AG08395 (cell line): ENCODE measurements around the gene KEL.

ENCODE experiments used
- DNase-seq: peaks from one replicate; pipeline ENCODE4 v3.0.0; 2012; ENCODE audit warnings: mixed read lengths, low spot score

Gene KEL

DNA sequence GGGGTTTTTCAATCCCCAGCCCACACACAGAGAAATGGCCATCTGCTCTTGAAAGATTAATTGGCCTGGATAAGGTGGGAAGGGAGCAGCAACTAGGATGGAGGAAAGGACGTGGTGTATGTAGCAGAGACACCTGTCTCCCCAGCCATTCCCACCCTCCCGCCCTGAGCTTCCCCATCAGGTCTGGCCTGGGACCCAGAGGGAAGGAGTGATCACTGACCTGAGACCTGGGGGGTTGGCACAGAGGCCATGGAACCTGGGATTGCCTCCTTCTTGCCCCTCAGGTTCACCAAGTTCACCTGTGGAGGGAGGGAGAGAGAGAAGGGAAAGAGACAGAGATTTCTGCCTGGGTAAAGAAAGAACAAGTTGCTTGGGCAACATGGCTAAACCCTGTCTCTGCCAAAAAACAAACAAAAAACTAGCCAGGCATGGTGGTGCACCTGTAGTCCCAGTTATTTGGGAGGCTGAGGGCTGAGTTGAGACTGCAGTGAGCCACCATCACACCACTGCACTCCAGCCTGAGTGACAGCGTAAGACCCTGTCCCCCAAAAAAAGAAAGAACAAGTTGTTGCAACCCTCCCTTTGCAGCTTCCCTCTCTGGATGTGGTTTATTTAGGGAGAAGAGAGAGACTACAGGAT, 65.3 kb downstream of the KEL start:
- DNase-seq = no peak

DNA sequence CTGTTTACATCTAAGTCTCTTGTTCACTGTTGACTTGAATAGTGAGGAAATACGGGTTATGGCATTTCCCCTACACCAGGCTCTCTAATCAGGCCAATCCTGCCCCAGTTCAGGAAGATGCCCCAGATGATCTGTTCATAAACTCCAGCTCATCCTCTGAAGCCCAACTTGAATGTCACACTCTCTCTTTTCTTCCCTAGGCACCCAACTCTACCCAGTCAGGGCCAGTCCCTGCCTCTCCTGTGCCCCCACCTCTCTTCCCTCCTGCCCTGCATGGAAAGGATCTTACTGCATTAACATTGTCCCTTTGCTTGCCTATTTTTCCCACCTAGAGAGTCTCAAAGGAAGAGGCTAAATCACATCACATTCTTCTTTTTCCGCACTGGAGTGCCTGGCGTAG, 66.0 kb downstream of the KEL start:
- no peak for DNase-seq

DNA sequence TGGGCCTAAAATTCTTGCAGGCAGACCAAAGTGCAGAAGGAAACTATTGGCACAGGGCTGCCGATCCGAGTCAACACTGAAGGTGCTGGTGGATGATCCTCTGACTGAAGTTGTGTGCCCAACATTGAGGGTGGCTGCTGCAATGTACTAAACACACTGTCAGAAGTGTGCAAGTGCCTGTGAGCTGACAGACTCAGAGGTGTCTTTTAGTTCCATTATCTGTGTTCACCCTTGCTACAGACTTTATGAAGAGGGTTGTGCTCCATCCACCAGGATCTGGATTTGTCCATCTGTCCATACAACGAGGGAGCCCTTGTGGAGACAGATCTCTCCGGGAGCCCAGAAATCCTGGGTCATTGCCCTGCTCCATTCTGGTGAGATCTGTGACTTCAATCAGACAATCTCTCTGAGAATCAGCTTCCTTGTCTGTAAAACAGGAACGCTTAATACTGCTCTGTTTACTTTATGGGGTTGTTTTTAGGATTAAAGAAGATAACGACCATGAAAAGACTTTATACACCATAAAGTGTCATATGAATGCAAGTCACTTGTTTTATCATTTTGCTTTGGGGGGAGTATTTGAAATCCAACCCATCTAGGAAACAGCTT, 67.1 kb downstream of the KEL start:
- DNase-seq = no peak

DNA sequence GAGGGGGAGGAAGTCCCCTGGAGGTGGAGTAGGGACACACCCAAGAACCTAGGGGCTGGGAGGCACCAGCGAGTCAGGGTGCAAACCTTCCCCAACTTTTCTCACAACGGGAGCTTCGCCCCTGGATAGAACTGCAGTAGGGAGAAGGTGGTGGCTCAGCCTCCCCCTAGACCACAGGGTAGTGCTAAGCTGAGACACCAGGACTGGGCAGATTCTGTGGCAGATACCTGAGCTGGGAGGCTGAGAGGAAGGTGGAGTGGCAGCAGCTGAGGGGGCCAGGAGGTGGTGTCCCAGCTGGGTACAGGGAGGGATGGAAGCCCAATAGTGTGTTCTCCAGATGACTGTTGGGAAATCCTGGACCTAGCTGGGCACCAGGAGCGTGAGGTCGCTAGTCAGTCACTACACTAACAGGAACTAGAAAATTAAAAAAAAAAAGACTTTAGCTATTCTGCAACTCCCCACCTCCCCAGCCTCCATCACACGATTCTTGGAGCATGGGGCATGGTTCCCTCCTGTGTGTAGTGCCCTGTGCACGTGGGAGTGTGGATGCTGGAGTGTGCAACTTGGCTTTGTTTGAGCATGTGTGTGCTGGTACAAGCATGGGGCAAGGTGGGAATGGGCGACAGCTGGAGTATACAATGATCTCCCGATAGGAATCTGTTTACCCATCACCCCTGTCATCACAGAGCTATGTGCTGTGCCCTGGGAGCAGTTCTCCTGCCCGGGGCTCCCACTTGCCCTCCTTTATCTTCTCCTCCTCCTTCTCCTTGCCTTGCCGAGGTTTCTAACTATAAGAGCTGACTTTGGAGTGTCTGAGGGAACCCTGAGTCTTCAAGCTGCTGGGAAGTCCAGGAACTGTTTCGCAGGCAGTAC, 67.8 kb downstream of the KEL start:
- DNase-seq = no peak

DNA sequence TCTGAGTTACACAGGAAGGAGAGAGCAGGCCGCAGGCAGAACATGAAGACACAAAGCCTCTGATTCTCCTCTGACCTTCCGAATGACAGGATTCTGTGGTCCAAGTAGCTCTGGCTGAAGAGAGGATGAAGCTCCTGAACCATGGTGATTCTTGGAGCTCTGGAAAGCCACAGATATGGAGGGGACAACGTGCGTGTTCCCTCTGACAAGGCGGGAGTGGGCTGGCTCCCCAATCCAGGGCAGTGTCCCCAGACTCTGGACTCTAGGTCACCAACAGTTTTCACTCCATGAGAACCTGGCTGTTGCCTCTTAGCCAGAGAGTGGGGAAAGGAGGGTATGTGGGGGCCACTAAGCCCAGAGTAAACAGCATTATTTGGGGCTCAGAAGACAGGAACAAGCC, 69.2 kb downstream of the KEL start:
- DNase-seq = no peak

DNA sequence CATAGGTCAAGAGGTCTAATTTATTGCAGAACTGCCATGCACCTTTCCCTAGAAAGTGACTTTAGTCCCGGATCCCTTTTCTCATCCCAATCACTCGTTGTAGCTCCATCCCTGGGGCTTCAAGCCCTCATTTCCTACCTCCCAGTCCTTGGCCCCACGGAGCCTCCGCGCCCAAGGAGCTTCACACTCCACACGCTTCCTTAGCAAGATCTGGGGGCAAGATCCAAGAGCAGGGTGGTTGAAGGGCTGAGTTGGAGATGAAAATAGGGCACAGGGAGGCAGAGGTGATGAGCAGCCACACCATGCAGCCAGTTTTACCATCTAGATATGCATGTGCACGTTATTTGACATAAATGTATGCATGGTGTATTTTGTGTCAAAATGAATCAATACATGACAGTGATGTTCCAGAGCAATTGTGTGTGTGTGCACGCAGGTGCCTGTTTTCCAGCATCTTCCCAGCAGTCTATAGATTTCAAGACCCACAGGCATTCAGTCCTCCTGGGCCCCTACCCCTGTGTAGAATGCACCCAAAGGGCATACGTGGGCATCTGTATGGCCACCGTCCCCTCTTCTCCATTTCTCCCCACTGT, 70.6 kb downstream of the KEL start:
- no peak for DNase-seq
